Effector CD4-positive, alpha-beta T cell (primary cell): ENCODE measurements around the gene POLR2L.

Experiments used
- DNase-seq: peaks from one replicate; pipeline ENCODE4 v3.0.0-alpha.2; 2020

The POLR2L gene

DNA sequence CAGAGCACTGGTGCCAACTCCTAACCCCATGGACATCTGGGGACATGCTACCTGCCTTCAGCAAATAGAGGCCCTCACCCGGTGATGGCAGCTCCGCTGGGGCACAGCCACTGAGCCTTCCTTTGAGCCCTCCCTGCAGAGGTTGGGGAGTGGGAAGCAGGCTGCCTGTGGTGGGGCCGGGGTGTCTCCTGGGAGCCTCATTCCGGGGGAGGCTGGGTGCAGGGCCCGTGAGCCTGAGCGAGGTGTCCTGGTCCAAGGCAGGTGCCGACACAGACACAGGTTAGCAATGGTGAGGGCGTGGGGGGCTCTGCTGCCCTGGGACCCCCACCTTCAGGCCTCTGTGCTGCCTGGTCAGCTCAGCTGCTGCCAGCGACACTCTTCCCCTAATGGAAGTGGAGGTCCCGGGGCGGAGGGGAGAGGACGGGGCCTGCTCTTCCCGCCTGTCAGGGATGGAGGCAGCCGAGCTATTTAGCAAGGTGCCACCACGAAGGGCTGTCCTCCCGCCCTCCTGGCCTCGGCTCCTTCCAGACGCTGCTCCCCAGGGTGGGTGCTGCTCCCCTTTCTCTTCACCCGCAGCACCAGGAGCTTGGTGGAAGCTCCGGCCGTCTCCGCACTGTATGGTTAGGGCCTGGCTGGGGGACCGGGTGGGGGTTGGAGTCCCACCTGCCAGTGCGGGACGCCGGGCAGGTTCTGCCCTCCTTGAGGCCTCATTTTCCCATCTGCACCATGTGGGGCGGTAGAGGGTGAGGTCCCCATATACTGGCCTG lies 11.5 kb upstream of the POLR2L start:
- DNase-seq, result no peak

DNA sequence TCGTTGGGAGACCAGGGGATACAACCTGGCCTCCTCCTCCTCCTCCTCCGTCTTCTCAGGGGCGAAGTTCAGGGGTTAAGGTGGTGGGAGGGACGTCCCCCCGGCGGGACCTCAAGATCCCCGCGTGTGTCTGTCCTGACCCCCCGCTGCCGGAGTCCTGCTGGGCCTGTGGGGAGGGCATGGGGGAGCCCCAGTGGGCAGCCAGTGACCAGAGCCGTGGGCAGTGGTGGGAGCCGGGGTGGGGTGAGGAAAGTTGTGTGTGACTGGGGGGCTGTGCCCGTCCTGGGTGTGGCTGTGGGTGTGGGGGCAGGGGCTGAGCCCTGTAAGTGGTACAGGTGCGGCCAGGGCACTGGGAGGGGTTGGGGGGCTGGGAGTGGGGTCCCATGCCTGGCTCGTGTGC lies 10.4 kb upstream of the POLR2L start:
- DNase-seq, result no peak

DNA sequence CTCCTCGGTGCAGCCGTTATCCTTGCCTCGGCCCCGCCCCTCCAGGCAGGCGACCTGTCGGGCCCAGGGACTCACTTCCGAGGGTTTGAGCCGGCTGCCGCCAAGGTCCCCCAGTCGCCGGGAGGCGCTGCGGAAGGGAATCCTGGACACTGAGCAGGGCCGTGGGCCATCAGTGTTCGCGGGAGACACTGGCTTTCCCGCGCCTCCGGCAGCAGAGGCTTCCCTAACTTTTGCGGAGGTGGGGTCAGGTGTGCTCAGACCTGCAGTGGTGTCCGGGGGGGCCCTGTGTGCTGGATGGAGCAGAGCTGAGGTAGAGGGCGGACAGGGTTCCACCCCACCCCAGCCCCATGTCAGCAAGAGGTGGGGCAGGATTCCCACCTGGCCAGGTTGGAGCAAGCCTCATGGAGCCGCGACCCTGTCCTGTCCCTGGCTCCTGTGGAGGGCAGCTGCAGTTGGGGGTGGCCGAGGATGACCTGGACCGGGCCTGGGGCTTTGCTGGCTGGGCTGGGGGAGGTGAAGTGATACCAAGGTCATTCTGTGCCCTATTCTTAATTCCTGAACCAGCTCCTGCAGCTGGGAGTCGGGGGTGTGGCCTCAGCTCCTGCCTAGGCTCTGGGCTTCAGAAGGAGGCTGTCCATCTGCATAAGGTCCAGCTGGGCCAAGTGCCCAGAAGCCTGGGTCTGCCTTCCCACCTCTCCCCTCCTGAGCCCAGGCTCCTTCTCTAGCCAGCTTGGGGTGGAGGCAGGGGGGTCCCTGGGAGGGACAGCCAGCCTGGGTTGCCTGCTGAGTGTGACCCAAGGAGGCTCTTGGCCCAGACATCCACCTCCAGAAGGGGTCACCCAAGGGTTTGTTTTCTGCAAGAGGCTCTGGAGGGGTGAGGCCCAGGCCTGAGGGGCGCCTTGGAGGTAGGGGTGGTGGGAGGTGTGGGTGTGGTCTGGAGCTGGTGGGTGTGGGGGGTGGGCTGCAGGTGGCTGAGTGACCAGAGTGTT lies 8.7 kb upstream of the POLR2L start:
- no peak for DNase-seq

DNA sequence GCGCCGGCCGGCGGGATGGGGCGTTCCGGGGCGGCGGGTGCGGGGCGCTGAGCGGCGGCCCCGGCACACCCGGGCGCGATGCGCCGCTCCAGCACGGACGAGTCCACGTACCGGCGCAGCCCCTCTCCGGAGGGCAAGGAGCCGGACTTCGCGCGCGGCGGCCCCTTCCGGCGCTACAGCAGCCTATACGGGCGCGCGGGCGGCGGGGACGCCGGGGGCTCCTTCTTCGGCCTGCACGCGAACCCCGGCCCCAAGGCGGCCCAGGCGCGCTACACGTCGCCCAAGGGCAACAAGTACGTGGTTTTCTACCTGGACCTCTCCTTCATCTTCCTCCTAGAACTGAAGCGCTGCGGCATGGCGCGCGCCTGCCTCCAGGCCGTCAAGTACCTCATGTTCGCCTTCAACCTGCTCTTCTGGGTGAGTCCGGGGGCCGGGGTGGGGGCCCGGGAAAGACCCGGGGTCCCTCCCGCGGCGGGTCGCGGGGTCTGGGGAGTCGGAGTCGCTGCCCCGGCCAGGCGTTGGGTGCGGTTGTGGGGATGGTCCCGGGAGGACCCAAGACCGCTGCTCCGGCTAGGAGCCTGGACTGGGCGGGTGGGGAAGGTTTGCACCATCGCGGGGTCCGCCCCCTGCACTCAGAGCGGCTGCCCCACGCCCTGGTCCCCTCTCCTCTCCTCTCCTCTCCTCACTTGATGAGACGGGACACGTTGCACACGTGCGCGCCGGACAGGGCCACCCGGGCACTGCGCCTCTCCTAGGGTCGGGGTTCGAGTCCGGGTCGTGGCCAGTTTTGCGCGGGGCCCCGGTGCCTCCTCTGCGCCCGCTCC lies 7.8 kb upstream of the POLR2L start:
- DNase-seq, result no peak

DNA sequence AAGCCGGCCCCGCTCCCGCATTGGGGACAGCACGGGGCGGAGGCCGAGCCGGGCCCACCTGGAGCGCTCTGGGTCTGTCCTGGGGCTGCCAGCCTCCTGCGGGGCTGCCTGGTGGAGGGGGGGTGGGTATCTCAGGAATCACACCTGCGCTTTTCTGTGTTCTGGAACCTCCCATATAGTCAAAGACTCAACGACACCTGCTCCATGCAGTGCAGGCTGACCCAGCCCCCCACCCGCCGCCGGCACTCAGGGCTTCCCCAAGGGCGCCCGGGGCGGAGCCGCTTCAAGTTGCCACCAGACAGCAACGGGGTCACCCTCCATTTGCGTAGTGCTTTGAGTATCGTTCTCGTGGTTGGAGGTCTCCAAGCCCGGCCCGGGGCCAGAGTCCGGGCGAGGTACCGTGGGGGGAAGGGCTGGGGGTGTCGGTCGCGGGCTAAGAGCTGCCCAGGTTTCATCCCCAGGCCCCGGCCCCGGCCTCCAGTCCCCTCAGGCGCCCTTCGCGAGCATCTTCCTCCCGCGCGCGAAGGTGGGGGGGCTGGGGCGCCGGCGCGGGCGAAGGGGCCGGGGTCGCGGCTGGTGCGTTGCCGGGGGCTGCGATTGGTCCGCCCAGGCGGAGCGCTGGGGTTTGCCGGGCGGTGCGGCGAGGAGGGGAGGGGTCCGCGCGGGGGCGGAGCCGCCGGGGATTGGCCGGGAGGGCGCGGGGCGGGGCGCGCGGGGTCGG lies 6.9 kb upstream of the POLR2L start:
- peak; percentile 23 for DNase-seq

DNA sequence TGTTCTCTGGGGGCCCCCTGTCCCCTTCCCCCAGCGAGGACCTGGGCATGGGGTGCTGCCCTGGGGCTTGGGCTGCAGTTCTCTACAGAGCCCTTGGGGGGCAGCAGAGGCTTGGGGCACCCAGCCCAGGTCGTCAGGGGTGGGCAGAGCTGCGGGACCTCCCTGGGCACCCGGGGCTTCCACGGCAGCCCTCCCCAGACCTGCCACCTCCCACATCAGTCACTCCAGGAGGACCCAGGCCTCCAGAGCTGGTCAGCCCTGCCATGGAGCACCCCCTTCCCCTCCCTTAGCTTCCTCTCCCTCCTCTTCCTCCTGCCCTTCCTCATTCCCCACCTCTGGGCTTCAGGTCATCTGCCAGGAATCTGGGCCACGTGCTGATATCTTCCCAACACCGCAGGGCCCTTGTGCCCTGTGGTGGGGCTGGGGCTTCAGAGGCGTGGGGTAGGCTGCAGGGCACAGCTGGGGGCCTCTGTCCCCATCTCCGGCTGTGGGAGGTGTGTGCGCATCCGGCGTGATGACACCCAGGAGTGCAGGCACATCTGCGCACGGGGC lies 6.1 kb upstream of the POLR2L start:
- peak; percentile 55 for DNase-seq

DNA sequence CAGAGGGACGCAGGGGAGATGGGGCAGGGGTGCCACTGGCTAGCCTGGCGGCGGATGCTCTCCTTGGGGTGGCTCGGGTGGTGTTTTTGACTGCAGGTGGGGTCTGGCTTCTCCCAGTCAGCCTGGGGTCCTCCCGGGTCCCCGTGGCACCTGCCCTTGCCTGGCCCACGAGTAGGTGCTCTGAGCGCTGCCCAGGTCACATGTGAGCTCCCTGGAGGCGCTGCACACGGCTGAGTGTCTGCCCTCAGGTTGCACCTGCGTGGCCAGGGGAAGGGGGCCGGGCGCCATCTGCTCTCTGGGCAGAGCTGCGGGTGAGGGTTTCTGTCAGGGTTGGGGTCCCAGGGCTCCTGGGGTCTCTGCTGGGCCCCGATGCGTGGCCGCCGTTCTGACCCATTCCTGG lies 5.5 kb upstream of the POLR2L start:
- DNase-seq, result no peak

DNA sequence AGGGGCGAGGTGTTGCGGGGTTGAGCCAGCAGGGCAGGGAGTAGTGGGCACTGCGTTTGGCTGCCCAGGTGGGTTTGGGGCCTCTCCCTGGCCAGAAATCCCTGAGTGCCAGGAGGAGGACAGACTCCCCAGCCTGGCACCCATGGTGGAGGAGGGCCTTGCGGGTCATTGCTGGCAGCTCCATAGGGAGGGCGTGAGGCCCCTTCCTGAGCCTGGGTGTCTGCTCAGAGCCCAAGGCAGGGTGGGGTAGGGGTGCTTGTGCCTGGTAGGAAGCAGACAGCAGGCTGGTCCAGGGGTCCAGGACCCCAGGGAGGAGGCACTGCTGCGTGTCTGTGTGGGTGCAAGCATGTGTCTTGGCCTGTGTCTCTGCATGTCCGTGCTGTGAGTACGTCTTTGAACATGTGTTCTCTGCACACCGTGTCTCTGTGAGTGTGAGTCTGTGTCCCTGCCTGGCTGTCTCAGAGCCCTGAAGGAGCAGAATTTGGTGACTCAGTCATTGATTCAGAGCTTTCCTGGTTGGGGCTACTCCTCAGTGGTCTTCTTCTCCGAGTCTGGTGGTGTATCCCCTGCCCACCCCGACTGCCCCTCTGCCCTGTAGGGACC lies 4.3 kb upstream of the POLR2L start:
- no peak for DNase-seq

DNA sequence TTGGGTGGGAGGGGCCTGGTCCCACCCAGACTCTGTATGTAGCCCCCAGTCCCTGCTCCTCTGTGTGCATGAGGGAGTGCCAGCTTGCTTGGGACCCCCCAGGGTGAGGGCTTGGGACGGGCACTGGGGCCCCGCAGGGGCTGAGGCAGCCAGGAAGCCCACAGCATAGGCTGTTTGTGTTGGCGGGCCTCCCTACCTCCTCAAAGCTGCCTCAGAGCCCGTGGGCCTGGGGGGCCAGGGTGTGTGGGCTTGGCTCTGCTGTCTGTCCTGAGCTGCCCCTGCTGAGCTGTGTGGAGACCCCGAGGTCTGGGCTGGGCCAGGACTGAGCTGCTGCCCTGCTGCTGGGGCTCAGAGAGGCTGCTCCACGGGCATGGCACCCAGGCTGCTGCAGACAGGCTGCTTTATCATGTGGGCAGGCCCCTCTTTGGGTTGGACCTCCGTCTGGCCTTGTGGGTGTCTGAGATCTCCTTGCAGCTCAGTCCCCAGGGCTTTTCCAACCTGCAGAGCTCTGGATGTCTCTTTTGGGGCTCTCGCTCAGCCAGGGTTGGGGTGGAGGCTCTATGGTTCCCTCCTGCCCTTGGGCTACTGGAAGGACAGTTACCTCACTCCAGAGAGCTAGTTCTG lies 3.7 kb upstream of the POLR2L start:
- DNase-seq, result no peak

DNA sequence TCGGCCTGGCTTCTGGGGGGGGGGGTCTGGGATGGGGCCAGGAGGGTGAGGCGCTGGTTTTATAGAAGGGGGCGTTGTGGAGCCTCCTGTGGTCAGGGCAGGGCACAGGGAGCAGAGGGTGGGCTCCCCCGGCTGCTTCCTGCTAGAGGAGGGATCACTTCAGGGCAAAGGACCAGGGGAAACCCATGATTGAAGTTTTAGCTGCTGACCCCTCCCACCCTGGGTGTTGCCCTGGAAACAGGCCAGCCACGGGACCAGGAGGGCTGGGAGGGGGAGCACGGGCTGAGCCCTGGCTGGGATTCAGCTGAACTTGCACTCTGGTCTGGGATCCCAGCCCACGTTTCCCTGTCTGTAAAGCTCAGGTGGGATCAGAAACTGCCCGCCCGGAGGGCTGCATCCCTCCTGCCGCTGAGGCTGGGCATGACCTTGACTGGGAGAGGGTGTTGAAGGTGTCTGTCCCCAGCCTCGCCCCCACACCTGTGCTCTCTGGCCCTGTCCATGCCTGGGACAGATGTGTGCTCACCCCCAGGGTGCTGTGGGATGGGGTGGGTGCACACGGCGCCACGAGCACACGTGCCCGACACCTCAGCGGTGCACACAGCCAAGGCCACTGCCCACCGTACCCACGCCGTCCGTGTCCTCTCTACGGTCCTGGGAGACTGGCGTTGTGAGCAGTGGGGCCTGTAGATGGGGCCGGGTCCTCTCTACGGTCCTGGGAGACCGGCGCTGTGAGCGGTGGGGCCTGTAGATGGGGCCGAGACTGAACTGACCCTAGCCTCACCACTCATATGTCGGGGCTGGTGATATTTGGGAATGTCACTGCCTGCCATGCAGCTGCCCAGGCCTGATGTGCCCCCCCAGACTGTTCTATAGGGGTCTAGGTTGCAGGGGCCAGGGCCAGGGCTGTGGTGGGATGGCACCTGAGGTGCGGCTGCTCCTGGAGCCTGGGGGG lies 2.6 kb upstream of the POLR2L start:
- no peak for DNase-seq

DNA sequence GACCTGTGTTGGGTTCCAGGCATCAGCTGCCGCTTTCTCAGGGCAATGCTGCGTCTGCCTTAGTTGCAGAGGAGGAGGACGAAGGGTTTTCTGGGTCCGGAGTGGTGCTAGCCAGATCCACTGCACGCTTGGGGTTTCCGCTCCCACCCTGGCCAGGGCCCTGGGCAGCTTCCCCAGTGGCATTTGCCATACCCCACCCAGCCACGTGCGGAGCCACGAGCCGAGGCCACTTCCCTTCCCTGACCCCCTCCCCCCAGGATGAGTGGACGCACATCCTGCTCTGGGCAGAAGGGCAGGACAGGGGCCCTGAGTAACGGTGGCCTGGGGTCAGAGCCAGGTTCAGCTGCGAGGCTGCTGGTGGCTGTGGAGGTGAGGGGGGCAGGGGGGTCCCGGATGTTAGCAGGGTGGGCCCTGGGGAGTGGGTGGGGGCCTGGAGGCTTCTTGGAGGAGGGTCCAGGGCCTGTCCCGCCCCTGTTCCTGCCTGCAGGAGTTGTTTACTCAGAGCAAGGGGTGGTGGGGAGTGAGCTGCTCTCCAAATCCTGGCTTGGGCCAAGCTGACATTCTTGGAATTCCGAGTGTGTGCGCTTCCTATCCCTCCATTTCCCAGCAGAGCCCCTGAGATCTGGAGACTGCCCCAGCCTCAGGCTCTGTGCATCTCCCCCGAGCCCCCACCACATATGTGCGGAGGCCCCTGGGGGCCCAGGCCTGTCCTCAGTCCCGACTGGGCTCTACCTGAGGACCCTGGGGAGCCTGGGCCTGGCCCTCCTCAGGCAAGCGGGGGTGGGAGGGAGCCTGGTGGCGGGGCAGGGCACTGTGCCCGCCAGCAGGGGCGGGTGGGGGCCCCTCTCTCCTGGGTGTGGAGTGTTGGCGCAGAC lies 1.7 kb upstream of the POLR2L start:
- no peak for DNase-seq

DNA sequence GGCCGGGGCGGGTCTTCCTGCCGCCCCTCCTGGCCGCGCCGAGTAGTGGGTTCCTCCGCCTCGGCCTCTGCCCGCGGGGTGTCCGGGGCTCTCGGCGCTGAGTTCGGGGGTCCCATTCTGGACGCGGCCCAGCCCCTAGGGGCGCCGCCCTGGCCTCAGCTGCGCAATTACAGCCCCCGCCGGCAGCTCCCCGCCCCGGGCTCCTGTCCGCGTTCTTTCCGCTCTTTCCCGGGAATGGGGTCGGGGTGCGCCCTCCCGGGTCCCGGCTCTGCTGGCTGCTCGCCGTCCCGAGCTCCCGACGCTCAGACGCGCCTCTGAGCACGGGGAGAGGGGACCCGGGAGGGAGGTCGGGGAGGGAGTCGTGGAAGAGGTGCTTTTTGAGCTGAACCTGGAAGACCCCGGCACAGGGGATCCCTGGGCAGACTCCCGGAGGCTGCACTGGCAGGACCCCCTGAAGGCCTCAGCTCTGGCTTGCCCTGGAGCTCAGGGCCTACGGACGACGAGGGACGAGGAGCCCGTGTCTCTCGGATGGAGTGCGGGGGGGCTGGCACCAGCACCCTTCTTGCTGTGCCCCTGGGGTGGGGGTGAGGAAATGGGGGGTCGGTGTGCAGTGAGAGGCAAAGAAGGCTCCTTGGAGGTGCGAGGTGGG lies 881 bp upstream of the POLR2L start:
- no peak for DNase-seq

DNA sequence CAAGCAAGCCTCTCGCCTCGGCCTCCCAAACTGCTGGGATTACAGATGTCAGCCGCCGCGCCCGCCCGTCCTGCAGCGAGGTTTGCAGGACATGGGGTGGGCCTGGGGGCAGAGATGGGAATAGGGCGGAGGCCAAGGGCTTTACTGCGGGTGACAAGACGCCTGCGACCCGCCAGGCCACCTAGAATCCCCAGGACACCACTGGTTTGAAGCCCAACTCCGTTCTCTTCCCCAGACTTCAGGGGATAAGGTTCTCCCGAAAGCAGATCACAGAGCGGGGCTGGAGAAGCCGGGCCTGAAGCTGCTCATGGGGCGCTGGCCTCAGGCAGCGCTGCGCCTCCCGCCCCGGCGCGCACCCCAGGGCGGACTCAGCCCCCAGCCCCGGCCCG lies 354 bp downstream of the POLR2L start:
- DNase-seq, result no peak

DNA sequence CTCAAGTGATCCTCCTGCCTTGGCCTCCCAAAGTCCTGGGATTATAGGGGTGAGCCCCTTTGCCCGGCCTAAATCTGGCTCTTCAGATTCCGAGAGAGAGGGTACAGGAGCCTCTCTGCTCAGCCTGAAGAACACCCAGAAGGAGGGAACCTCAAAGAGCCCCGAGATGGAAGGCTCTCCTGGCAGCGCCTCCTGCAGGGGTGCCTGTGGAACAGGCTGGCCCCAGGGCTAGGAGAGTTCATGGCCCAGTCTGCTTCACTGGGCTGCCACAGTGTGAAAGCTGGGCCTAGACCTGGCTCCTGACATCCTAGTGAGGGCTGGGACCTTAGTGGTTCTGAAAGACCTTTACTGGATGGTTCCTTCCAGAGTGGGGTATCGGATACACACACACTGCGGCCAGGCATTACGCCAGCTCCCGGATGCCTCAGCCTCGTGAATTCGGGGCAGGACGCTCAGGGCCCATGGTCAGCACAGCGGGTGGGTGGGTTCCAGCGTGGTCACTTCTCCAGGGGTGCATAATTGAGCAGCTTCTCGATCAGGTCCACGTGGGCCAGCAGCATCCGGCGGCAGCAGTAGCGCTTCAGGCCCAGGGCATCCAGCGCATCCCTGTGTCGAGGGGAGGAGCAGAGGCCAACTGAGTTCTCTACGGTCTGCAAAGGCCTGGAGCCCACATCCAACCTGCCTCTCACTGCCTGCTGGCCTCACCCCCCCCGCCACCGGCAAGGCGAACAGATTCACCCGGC lies 2.3 kb downstream of the POLR2L start:
- DNase-seq, result no peak

DNA sequence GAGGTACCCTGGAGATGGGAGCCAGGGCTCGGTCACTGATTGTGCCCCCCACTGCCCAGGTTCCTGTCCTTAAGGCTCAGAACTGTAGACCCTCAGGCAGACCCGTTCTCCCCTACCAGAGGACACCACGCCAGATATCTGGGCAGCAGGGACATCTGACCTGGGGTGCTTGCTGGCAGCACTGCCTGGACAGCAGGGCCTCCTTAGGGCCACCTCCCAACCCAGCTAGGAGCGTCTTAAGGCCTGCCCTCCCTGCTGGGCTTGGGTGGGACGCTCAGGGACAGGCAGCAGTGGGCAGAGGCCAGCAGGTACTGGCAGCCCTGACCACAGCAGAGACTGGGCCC lies 3.1 kb downstream of the POLR2L start:
- no peak for DNase-seq

DNA sequence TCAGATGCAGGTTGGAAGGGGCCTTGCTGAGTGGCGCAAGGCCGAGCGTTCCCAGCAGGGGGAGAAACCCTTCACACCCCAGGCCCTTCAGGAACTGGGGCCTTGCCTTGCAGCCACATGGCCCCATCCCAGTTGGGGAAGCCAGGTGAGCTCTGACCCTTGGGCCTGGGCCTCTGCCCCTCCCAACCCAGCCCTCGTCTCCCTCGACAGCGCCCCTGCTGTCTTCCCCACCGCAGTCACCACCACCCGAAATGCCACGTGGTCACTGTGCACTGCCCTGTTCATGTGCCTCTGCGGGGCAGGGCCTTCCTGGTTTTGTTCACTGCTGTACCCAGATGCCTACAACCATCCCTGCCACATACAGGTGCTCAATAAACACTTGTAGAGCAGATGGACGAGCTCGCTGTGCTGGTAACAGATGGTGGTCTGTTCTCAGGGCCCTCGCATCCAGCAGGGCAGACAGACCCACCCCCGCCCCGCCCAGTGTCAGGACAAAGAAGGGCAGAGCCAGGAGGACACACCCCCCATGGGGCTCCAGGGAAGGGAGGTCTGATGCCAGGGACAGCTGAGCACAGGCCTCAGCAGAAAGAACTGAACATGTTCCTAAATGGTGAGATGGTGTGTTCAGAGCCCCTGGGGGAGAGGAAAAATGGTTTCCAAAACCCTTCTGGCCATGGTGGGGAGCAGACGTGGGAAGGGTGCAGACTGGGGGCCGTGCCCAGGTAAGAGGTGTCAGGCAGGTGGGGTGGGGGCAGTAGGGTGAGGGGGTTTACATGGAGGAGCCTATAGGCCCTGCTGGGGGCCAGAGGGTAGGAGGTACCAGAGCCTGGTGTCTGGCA lies 3.7 kb downstream of the POLR2L start:
- DNase-seq, result no peak

DNA sequence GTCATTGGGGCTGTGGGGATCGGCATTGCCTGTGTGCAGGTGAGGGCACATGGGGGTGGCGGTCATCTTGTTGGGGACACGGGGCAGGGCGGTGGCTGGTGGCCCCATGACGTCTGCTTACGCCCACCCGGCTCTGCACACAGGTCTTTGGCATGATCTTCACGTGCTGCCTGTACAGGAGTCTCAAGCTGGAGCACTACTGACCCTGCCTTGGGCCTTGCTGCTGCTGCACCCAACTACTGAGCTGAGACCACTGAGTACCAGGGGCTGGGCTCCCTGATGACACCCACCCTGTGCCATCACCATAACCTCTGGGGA lies 4.4 kb downstream of the POLR2L start:
- DNase-seq, result no peak
